Adrenal gland (tissue), 5 donors: ENCODE results near the gene PARD3B.

Source experiments
- POLR2A ChIP-seq, 2 donors: fragments of 450-650 bp; IDR thresholded peaks; one replicate each; pipeline ENCODE4 v1.6.1; 2017; ENCODE audit warnings: antibody characterized with exemption in 2 of 2, mild to moderate bottlenecking in 2 of 2, moderate library complexity in 1 of 2
- TF ChIP-seq, protein P1 (sequence below), 6 experiments: fragments of 450-650 bp in 4 of 6; fragments of 200-600 bp in 2 of 6; sonication (generic) in 1 of 6; IDR thresholded peaks; 1 replicate in 5 of 6; 2 replicates in 1 of 6; pipeline versions ENCODE4 v1.5.1 to v1.8.0; 2016 to 2021; ENCODE audit warnings: antibody characterized with exemption in 6 of 6, mild to moderate bottlenecking in 2 of 6, moderate library complexity in 1 of 6
- donor health status: DM: no; HTN: no; CAD: no.

DNA sequence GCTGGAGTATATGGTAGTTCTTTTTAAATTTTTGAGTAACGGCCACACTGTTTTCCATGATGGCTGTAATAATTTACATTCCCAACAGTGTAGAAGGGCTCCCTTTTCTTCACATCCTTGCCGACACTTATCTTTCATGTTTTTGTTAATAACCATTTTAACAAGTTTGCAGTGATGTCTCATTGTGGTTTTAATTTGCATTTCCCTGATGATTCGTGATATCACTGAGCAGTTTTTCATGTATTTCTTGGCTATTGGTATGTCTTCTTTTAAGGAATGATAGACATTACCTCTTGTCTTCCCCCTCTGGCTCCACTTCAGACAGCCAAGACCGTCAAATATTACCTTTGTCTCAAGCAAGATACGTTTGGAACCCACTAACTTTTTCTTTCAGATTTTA is 765.9 kb downstream of the PARD3B start:
- TF ChIP-seq, protein P1, sequence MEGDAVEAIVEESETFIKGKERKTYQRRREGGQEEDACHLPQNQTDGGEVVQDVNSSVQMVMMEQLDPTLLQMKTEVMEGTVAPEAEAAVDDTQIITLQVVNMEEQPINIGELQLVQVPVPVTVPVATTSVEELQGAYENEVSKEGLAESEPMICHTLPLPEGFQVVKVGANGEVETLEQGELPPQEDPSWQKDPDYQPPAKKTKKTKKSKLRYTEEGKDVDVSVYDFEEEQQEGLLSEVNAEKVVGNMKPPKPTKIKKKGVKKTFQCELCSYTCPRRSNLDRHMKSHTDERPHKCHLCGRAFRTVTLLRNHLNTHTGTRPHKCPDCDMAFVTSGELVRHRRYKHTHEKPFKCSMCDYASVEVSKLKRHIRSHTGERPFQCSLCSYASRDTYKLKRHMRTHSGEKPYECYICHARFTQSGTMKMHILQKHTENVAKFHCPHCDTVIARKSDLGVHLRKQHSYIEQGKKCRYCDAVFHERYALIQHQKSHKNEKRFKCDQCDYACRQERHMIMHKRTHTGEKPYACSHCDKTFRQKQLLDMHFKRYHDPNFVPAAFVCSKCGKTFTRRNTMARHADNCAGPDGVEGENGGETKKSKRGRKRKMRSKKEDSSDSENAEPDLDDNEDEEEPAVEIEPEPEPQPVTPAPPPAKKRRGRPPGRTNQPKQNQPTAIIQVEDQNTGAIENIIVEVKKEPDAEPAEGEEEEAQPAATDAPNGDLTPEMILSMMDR (IDR thresholded peaks at IDR 0.05): no peak
- TF ChIP-seq POLR2A (IDR thresholded peaks at IDR 0.05): no peak
